ENCODE results near the gene HES5.

- TF ChIP-seq TAF1 (IDR thresholded peaks at IDR 0.05; ENCODE audit: low read depth), result no peak
- no peak for TF ChIP-seq EP300 (IDR thresholded peaks at IDR 0.05; ENCODE audit: borderline replicate concordance)
- TF ChIP-seq EGR1 (IDR thresholded peaks at IDR 0.05), result no peak
- TF ChIP-seq TCF12 (IDR thresholded peaks at IDR 0.05; ENCODE audit: low read depth), result no peak
- no peak for TF ChIP-seq RAD21 (IDR thresholded peaks at IDR 0.05; ENCODE audit: low read depth)
- TF ChIP-seq NFIC (IDR thresholded peaks at IDR 0.05), result no peak
- no peak for TF ChIP-seq YY1 (IDR thresholded peaks at IDR 0.05; ENCODE audit: low read depth)
- TF ChIP-seq MAX (IDR thresholded peaks at IDR 0.05), result no peak
- TF ChIP-seq CEBPB (IDR thresholded peaks at IDR 0.05), result no peak
- no peak for TF ChIP-seq ZBTB7A (IDR thresholded peaks at IDR 0.05; ENCODE audit: low read depth)
- no peak for TF ChIP-seq FOXM1 (IDR thresholded peaks at IDR 0.05; ENCODE audit: borderline replicate concordance, low read depth)
Measured at GRCh38 chr1:2515763-2516080, 14.3 kb downstream of the HES5 start.
